Keratinocyte (primary cell): ENCODE measurements around the gene NCBP1.

Experiments
- CTCF ChIP-seq, 3 experiments: IDR thresholded peaks in 1 of 3; conservative IDR thresholded peaks in 1 of 3; optimal IDR thresholded peaks in 1 of 3; 2 replicates in 2 of 3; 3 replicates in 1 of 3; pipeline versions ENCODE3 to v1.5.1; 2011; ENCODE audit warnings: low read length in 3 of 3, mild to moderate bottlenecking in 3 of 3, moderate library complexity in 2 of 3, control low read depth in 1 of 3, inconsistent platforms in 1 of 3; ENCODE audit not compliant: insufficient read depth in 2 of 3; ENCODE audit errors: extremely low read depth in 1 of 3
- EZH2 ChIP-seq: IDR thresholded peaks from one replicate; pipeline ENCODE4 v1.6.1; 2012; ENCODE audit warnings: inconsistent platforms, mild to moderate bottlenecking, low read length, moderate library complexity

GRCh38 chr9:97658707-97659106 is 25.1 kb downstream of the NCBP1 start:
- TF ChIP-seq CTCF (optimal IDR thresholded peaks at IDR 0.05 in 1 of 3, IDR thresholded peaks at IDR 0.05 in 1 of 3, conservative IDR thresholded peaks at IDR 0.05 in 1 of 3; ENCODE audit: extremely low read depth in 1 of 3, insufficient read depth in 2 of 3, low read length in 3 of 3) (no peak), EZH2 (no peak)
